A549 (cell line): ENCODE results near the gene SLC25A48. TPM values are rescaled to one million over a fixed set of nuclear protein-coding genes. Genes with fewer than 3 reads are reported as not detected.

ENCODE experiments used
- ATAC-seq, 2 experiments: fragments of 200-7000 bp in 1 of 2; fragments of >200 bp in 1 of 2; cut with Nextera tagmentation in 1 of 2; cut with Tn5 transposase in 1 of 2; 3 replicates each; pipeline versions ENCODE4 v1.8.0 to v1.9.1; 2018 to 2020; ENCODE audit warnings: mild to moderate bottlenecking in 1 of 2, moderate library complexity in 1 of 2
- CTCF ChIA-PET: fragments of 300-600 bp; sonication (Branson Sonifier 250); formaldehyde crosslinking; extraction: SDS; loops from one replicate; lab custom pipeline; 2021; ENCODE audit warnings: antibody characterized with exemption, inconsistent platforms; lab: Yijun Ruan, JAX
- POLR2A ChIA-PET: fragments of 350-600 bp; formaldehyde crosslinking; extraction: SDS; loops from one replicate; lab custom pipeline; 2021; ENCODE audit warnings: antibody characterized with exemption, inconsistent platforms; lab: Yijun Ruan, JAX
- DNase-seq, 2 experiments: peaks; one replicate each; pipeline versions ENCODE4 v3.0.0 to v3.0.0-alpha.2; 2011 to 2016; ENCODE audit warnings: low read depth in 1 of 2, low spot score in 1 of 2
- FAIRE-seq: peaks from 2 replicates; lab custom pipeline; 2011; peaks lifted over from hg19 to GRCh38; lab: Jason Lieb, UNC
- H3K27ac ChIP-seq, 2 experiments: fragments of >200 bp; sonication (Bioruptor Twin); formaldehyde crosslinking; 3 replicates each; pipeline ENCODE4 v1.5.1; 2016 to 2017
- H3K4me1 ChIP-seq: fragments of >200 bp; sonication (Bioruptor Twin); formaldehyde crosslinking; 3 replicates; pipeline ENCODE4 v1.6.1; 2016
- H3K4me2 ChIP-seq: fragments of >200 bp; sonication (Bioruptor Twin); formaldehyde crosslinking; 3 replicates; pipeline ENCODE4 v1.6.1; 2016
- H3K4me3 ChIP-seq: fragments of >200 bp; sonication (Bioruptor Twin); formaldehyde crosslinking; 3 replicates; pipeline ENCODE4 v1.5.1; 2016
- H3K9me3 ChIP-seq: fragments of >200 bp; sonication (Bioruptor Twin); formaldehyde crosslinking; 3 replicates; pipeline ENCODE4 v1.6.1; 2016
- ATOH8 ChIP-seq: fragments of 250-450 bp; sonication (Bioruptor Pico); IDR thresholded peaks from 2 replicates; pipeline ENCODE4 v1.5.0; 2020; ENCODE audit warnings: low read depth, mild to moderate bottlenecking, moderate library complexity
- CBX8 ChIP-seq: fragments of 200-600 bp; sonication (generic); IDR thresholded peaks from 2 replicates; pipeline ENCODE4 v1.6.1; 2016
- CEBPB ChIP-seq, 2 experiments: fragments of >200 bp in 1 of 2; sonication (Bioruptor Twin) in 1 of 2; formaldehyde crosslinking in 1 of 2; IDR thresholded peaks; 2 replicates each; pipeline ENCODE4 v1.6.1; 2012 to 2016
- CHD4 ChIP-seq: fragments of 200-600 bp; sonication (generic); IDR thresholded peaks from 2 replicates; pipeline ENCODE4 v1.6.1; 2016; ENCODE audit warnings: antibody characterized with exemption, mild to moderate bottlenecking, borderline replicate concordance
- EHMT2 ChIP-seq: fragments of 200-600 bp; sonication (generic); IDR thresholded peaks from 2 replicates; pipeline ENCODE4 v1.6.1; 2016; ENCODE audit warnings: antibody characterized with exemption, low read depth, mild to moderate bottlenecking, moderate library complexity
- ESRRA ChIP-seq: fragments of 150-350 bp; IDR thresholded peaks from 2 replicates; pipeline ENCODE4 v1.6.1; 2014; ENCODE audit warnings: mild to moderate bottlenecking, low read length, borderline replicate concordance
- FOXS1 ChIP-seq: fragments of 250-450 bp; sonication (Bioruptor Pico); IDR thresholded peaks from 2 replicates; pipeline ENCODE4 v1.5.0; 2020; ENCODE audit warnings: mild to moderate bottlenecking, moderate library complexity
- GATA3 ChIP-seq: IDR thresholded peaks from 2 replicates; pipeline ENCODE4 v1.6.1; 2012; ENCODE audit warnings: borderline replicate concordance
- HEYL ChIP-seq: fragments of 250-450 bp; sonication (Bioruptor Pico); IDR thresholded peaks from 2 replicates; pipeline ENCODE4 v1.8.0; 2021; ENCODE audit warnings: mild to moderate bottlenecking, moderate library complexity
- HMGXB4 ChIP-seq: fragments of 250-450 bp; sonication (Bioruptor Pico); IDR thresholded peaks from 2 replicates; pipeline ENCODE4 v1.5.0; 2021; ENCODE audit warnings: mild to moderate bottlenecking, moderate library complexity, borderline replicate concordance
- HOXA7 ChIP-seq: fragments of 250-450 bp; sonication (Bioruptor Pico); IDR thresholded peaks from 2 replicates; pipeline ENCODE4 v1.5.0; 2020; ENCODE audit warnings: mild to moderate bottlenecking, moderate library complexity
- HOXB13 ChIP-seq: fragments of 250-450 bp; sonication (Bioruptor Pico); IDR thresholded peaks from 2 replicates; pipeline ENCODE4 v1.5.0; 2020; ENCODE audit warnings: low read depth, mild to moderate bottlenecking, moderate library complexity
- JUNB ChIP-seq: fragments of >200 bp; sonication (Bioruptor Twin); formaldehyde crosslinking; IDR thresholded peaks from 2 replicates; pipeline ENCODE4 v1.6.1; 2016
- KDM1A ChIP-seq: fragments of 200-600 bp; sonication (generic); IDR thresholded peaks from 2 replicates; pipeline ENCODE4 v1.6.1; 2016; ENCODE audit warnings: low read depth, mild to moderate bottlenecking
- KDM5A ChIP-seq: fragments of 200-600 bp; sonication (generic); IDR thresholded peaks from 2 replicates; pipeline ENCODE4 v1.6.1; 2016; ENCODE audit warnings: antibody characterized with exemption, mild to moderate bottlenecking
- NFE2L2 ChIP-seq: fragments of 150-350 bp; conservative IDR thresholded peaks from 2 replicates; pipeline ENCODE4 v1.6.1; 2014; ENCODE audit warnings: low read length
- NPAS2 ChIP-seq: fragments of 250-450 bp; sonication (Bioruptor Pico); IDR thresholded peaks from 2 replicates; pipeline ENCODE4 v1.8.0; 2022; ENCODE audit warnings: mild to moderate bottlenecking, moderate library complexity, borderline replicate concordance
- NR3C1 ChIP-seq: fragments of >200 bp; sonication (Bioruptor Twin); formaldehyde crosslinking; IDR thresholded peaks from 3 replicates; pipeline ENCODE4 v1.6.1; 2017
- PBX3 ChIP-seq: IDR thresholded peaks from 2 replicates; pipeline ENCODE4 v1.6.1; 2012
- PHF8 ChIP-seq: fragments of 200-600 bp; sonication (generic); IDR thresholded peaks from 2 replicates; pipeline ENCODE4 v1.6.1; 2016; ENCODE audit warnings: low read depth, mild to moderate bottlenecking, antibody characterized with exemption, moderate library complexity, borderline replicate concordance
- POLR2AphosphoS2 ChIP-seq: conservative IDR thresholded peaks from 2 replicates; pipeline ENCODE4 v1.6.1; 2012; ENCODE audit warnings: low read length, improper control_type of control experiment, inconsistent platforms
- RFX5 ChIP-seq: fragments of 450-650 bp; IDR thresholded peaks from 2 replicates; pipeline ENCODE4 v1.7.1; 2014; ENCODE audit warnings: antibody characterized with exemption, mild to moderate bottlenecking, moderate library complexity
- RNF2 ChIP-seq: fragments of 200-600 bp; sonication (generic); IDR thresholded peaks from 2 replicates; pipeline ENCODE4 v1.6.1; 2016; ENCODE audit warnings: low read depth, mild to moderate bottlenecking, antibody characterized with exemption, moderate library complexity, borderline replicate concordance
- TP53 ChIP-seq: fragments of 250-450 bp; sonication (Bioruptor Pico); IDR thresholded peaks from 2 replicates; pipeline ENCODE4 v1.5.0; 2021; ENCODE audit warnings: mild to moderate bottlenecking, moderate library complexity
- ZNF302 ChIP-seq: fragments of 250-450 bp; sonication (Bioruptor Pico); IDR thresholded peaks from 2 replicates; pipeline ENCODE4 v1.9.0; 2021; ENCODE audit warnings: inconsistent platforms, mild to moderate bottlenecking, moderate library complexity
- WGBS: methylation state at CpG from one replicate; pipeline ENCODE4 v1.1.6; 2017; ENCODE audit errors: missing lambda C conversion rate; 5-methylcytosine and 5-hydroxymethylcytosine counted together
- polyA plus RNA-seq, 4 experiments: library from polyadenylated mRNA; depleted of rRNA in 3 of 4; stranded (reverse); fragments of >200 nt; fragmentation: RNase III in 1 of 4; extraction: RNeasy Plus Mini Kit Qiagen cat#74134 plus additional on column Dnase treatment in 1 of 4; gene quantifications; 2 replicates in 3 of 4; 3 replicates in 1 of 4; pipeline ENCODE4 v1.2.3, GENCODE V29; 2011 to 2017
- TF ChIP-seq, protein P1 (sequence below): IDR thresholded peaks from 2 replicates; pipeline ENCODE4 v1.6.1; 2012; ENCODE audit warnings: low read depth, borderline replicate concordance
- TF ChIP-seq, protein P2 (sequence below): fragments of 200-600 bp; sonication (generic); IDR thresholded peaks from 2 replicates; pipeline ENCODE4 v1.6.1; 2016; ENCODE audit warnings: antibody characterized with exemption, mild to moderate bottlenecking, moderate library complexity

SLC25A48 gene
- polyA plus RNA-seq, 2 of the 4 experiments (the other 2 are of a cell fraction) = 0.18 TPM; not detected in 1

DNA sequence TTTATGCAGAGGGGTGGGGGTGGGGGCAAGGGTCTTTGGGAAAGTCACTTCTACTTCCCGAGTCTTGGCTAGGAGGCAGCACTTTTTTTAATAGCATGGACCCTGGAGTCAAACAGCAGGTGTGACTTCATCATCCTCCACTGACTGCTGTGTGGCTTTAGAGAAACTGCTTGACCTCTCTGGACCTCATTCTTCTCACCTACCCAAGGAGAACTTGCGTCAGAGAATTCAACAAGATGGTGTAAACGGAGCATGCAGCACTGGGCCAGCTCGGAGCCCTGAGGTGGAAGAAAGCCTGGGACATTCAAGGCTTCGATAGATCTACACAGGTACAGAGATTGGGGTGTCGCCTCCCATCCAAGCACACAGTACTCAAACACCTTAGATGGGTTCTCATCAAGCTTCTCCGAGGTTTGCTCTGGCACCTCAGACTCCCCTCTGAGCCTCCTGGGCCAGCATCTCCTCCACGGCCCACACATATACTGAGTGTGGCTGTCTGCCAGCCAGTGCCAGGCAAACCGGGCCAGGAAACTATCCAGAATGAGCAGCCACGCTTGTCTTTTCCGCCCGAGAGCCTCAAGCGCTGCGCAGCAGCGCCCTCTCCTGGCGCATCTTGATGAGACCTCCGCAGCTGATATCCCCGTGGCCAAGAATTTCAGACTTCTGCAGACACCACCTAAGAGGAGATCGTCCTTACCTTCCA lies 4.6 kb upstream of the SLC25A48 start (continued):
- no peak for TF ChIP-seq HMGXB4 (CRISPR knock-in tag)
- no peak for TF ChIP-seq HOXA7 (CRISPR knock-in tag)
- TF ChIP-seq KDM5A = no peak
- TF ChIP-seq, protein P1, sequence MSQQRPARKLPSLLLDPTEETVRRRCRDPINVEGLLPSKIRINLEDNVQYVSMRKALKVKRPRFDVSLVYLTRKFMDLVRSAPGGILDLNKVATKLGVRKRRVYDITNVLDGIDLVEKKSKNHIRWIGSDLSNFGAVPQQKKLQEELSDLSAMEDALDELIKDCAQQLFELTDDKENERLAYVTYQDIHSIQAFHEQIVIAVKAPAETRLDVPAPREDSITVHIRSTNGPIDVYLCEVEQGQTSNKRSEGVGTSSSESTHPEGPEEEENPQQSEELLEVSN = no peak
- no peak for TF ChIP-seq HOXB13 (CRISPR knock-in tag)
- TF ChIP-seq CEBPB (IDR thresholded peaks at IDR 0.05) = no peak
- no peak for TF ChIP-seq RNF2
- TF ChIP-seq PHF8 = no peak
- TF ChIP-seq FOXS1 (CRISPR knock-in tag) = no peak
- no peak for TF ChIP-seq CBX8
- no peak for TF ChIP-seq POLR2AphosphoS2
- TF ChIP-seq NFE2L2 = no peak
- TF ChIP-seq ATOH8 (CRISPR knock-in tag) = no peak
- no peak for TF ChIP-seq TP53 (CRISPR knock-in tag)

DNA sequence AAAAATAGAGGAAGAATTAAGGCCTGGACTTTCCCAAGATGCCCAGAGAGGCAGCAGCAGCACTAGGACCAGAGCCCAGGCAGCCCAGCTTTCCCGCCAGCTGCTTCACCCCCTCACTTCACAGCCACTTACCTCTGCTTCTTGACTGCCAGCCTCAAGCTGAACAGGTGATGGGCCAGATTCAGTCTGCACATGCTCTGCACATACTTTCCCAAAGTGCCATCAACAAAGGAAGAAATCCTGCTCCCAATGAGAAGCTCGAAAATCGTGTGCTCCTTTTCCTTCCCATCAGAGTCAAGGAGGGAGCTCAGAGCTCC lies 4.1 kb upstream of the SLC25A48 start:
- 0 out of 3 replicates have a peak, but pooled peaks cover 5% of the 10 kb centered on the region for H3K4me1 ChIP-seq
- H3K4me2 ChIP-seq = peak overlapping the region; percentile 53; the same call in 2 of the 3 replicates
- H3K27ac ChIP-seq = no peak overlapping the region
- H3K4me3 ChIP-seq = no peak overlapping the region
- ATAC-seq (no peak), DNase-seq (no peak), FAIRE-seq (no peak)
- no peaks in the 10 kb centered on the region for H3K9me3 ChIP-seq
- ChIA-PET POLR2A (no interaction called here), CTCF (interaction anchor here (0.7 to 8.6 kb wide), 46 partner anchors 8 to 398 kb away, joined by 3 to 153 read pairs (median 4); no protein-coding TSS in a partner anchor)
- WGBS = 9% methylated on average over 3 of the region's 3 CpGs
- no peak for TF ChIP-seq NR3C1
- TF ChIP-seq EHMT2 = no peak
- no peak for TF ChIP-seq KDM5A
- no peak for TF ChIP-seq CBX8
- no peak for TF ChIP-seq HMGXB4 (CRISPR knock-in tag)
- no peak for TF ChIP-seq KDM1A
- TF ChIP-seq HEYL (CRISPR knock-in tag) = no peak
- no peak for TF ChIP-seq PBX3
- TF ChIP-seq RFX5 = no peak
- no peak for TF ChIP-seq JUNB
- no peak for TF ChIP-seq GATA3
- TF ChIP-seq, protein P2, sequence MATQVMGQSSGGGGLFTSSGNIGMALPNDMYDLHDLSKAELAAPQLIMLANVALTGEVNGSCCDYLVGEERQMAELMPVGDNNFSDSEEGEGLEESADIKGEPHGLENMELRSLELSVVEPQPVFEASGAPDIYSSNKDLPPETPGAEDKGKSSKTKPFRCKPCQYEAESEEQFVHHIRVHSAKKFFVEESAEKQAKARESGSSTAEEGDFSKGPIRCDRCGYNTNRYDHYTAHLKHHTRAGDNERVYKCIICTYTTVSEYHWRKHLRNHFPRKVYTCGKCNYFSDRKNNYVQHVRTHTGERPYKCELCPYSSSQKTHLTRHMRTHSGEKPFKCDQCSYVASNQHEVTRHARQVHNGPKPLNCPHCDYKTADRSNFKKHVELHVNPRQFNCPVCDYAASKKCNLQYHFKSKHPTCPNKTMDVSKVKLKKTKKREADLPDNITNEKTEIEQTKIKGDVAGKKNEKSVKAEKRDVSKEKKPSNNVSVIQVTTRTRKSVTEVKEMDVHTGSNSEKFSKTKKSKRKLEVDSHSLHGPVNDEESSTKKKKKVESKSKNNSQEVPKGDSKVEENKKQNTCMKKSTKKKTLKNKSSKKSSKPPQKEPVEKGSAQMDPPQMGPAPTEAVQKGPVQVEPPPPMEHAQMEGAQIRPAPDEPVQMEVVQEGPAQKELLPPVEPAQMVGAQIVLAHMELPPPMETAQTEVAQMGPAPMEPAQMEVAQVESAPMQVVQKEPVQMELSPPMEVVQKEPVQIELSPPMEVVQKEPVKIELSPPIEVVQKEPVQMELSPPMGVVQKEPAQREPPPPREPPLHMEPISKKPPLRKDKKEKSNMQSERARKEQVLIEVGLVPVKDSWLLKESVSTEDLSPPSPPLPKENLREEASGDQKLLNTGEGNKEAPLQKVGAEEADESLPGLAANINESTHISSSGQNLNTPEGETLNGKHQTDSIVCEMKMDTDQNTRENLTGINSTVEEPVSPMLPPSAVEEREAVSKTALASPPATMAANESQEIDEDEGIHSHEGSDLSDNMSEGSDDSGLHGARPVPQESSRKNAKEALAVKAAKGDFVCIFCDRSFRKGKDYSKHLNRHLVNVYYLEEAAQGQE = no peak
- TF ChIP-seq ESRRA = no peak
- TF ChIP-seq CHD4 = no peak
- TF ChIP-seq RNF2 = no peak
- no peak for TF ChIP-seq ZNF302 (CRISPR knock-in tag)
- TF ChIP-seq NPAS2 (CRISPR knock-in tag) = no peak
